ENCODE data around the gene RECQL.

DNA sequence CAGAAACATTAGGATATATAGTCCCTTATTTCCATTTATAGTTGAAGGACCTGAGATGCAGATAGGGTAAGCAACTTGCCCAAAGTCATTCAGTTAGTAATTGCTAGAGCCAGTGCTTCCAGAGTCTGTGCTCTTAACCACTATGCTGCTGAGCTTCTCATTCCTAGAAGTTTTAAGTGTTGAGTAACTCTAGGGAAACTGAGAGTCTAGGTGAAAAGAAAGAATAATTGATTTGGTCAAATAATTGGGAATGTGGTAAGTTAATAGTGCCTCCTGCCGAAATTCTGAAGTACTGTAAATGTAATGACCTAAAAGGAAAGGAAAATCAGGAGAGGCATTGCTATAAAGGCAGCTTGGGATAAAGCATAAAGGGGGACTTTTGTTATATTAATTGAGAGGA is 49.9 kb downstream of the RECQL start:
- no peak for TF ChIP-seq TCF7L2 (IDR thresholded peaks at IDR 0.05; ENCODE audit: low read depth, low read length)
- TF ChIP-seq, protein P1, sequence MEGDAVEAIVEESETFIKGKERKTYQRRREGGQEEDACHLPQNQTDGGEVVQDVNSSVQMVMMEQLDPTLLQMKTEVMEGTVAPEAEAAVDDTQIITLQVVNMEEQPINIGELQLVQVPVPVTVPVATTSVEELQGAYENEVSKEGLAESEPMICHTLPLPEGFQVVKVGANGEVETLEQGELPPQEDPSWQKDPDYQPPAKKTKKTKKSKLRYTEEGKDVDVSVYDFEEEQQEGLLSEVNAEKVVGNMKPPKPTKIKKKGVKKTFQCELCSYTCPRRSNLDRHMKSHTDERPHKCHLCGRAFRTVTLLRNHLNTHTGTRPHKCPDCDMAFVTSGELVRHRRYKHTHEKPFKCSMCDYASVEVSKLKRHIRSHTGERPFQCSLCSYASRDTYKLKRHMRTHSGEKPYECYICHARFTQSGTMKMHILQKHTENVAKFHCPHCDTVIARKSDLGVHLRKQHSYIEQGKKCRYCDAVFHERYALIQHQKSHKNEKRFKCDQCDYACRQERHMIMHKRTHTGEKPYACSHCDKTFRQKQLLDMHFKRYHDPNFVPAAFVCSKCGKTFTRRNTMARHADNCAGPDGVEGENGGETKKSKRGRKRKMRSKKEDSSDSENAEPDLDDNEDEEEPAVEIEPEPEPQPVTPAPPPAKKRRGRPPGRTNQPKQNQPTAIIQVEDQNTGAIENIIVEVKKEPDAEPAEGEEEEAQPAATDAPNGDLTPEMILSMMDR (IDR thresholded peaks at IDR 0.05): no peak; the same call in 1 of the 2 replicates
- TF ChIP-seq, protein P2, sequence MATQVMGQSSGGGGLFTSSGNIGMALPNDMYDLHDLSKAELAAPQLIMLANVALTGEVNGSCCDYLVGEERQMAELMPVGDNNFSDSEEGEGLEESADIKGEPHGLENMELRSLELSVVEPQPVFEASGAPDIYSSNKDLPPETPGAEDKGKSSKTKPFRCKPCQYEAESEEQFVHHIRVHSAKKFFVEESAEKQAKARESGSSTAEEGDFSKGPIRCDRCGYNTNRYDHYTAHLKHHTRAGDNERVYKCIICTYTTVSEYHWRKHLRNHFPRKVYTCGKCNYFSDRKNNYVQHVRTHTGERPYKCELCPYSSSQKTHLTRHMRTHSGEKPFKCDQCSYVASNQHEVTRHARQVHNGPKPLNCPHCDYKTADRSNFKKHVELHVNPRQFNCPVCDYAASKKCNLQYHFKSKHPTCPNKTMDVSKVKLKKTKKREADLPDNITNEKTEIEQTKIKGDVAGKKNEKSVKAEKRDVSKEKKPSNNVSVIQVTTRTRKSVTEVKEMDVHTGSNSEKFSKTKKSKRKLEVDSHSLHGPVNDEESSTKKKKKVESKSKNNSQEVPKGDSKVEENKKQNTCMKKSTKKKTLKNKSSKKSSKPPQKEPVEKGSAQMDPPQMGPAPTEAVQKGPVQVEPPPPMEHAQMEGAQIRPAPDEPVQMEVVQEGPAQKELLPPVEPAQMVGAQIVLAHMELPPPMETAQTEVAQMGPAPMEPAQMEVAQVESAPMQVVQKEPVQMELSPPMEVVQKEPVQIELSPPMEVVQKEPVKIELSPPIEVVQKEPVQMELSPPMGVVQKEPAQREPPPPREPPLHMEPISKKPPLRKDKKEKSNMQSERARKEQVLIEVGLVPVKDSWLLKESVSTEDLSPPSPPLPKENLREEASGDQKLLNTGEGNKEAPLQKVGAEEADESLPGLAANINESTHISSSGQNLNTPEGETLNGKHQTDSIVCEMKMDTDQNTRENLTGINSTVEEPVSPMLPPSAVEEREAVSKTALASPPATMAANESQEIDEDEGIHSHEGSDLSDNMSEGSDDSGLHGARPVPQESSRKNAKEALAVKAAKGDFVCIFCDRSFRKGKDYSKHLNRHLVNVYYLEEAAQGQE (IDR thresholded peaks at IDR 0.05; ENCODE audit: insufficient read depth in 1 of 2, low read depth in 2 of 2, low read length in 1 of 2): no peak
